Measurements from ENCODE around the gene TRPM8. TPM values are rescaled to one million over a fixed set of nuclear protein-coding genes. Genes with fewer than 3 reads are reported as not detected.

The TRPM8 gene
- total RNA-seq, 4 donors from 2014 or later, result 1.7 TPM; not detected in 3

DNA sequence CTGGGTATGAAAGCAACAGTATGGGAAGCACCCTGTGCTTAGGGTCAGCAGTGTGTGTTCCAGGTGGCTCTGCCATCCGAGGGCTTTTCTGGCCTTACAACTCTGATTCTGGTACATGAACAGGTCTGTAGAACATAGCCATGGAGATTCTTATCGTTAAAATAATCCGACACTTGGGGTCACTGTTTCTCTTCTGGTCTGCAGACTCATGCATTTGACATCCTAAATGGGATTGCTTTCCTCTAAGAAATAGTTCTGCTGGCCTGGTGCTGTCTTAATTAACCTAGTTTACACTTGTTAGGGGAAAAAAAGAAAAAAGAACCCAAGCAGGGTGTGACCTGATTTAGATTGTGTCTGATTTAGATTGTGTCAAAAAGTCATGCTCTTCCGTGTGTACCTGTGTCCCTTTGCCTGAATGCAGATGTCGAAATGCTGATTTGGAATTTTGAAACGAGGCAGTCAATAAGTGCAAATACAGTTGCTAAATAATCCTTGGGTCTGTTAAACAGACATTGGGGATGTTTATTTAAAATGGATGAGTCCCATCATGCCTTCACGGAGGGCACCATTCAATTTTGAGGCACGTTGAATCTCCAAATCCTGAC, 59.6 kb downstream of the TRPM8 start:
- TF ChIP-seq, protein P1, sequence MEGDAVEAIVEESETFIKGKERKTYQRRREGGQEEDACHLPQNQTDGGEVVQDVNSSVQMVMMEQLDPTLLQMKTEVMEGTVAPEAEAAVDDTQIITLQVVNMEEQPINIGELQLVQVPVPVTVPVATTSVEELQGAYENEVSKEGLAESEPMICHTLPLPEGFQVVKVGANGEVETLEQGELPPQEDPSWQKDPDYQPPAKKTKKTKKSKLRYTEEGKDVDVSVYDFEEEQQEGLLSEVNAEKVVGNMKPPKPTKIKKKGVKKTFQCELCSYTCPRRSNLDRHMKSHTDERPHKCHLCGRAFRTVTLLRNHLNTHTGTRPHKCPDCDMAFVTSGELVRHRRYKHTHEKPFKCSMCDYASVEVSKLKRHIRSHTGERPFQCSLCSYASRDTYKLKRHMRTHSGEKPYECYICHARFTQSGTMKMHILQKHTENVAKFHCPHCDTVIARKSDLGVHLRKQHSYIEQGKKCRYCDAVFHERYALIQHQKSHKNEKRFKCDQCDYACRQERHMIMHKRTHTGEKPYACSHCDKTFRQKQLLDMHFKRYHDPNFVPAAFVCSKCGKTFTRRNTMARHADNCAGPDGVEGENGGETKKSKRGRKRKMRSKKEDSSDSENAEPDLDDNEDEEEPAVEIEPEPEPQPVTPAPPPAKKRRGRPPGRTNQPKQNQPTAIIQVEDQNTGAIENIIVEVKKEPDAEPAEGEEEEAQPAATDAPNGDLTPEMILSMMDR (IDR thresholded peaks at IDR 0.05; ENCODE audit: low read depth), result no peak

GRCh38 chr2:233977296-233977837, 60.2 kb downstream of the TRPM8 start:
- TF ChIP-seq, protein P1 (IDR thresholded peaks at IDR 0.05; ENCODE audit: low read depth), result no peak

- TF ChIP-seq, protein P1 (IDR thresholded peaks at IDR 0.05; ENCODE audit: low read depth), result no peak
These were observed 62.6 kb downstream of the TRPM8 start for GRCh38 chr2:233979748-233980147.

DNA sequence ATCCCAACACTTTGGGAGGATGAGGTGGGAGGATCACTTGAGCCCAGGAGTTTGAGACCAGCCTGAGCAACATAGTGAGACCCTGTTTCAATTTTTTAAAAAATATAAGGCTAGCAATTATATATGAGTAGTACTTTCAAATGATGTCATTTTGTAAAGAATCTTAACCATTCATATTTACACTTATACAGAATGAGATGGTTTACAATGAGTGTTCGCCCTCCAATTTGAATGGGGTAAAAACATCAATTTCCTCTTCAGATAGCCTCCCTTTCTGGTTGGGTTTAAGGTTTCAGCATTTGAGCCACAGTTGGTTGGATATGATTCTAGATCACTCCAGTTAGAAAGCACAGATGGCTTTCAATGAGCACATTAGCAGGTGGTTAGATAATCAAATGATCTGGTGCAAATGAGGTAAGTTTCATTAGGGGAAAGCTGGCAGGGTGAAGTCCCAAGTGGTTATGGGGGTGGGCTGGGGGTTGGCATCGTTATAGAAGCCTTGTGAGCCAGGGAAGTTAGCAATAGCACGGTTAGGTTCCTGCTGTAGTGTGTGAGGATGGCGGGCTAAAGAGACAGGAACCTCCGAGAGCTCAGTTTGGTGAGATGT, 63.9 kb downstream of the TRPM8 start:
- TF ChIP-seq, protein P1 (IDR thresholded peaks at IDR 0.05; ENCODE audit: low read depth), result no peak

GRCh38 chr2:233981574-233982420, 64.6 kb downstream of the TRPM8 start:
- TF ChIP-seq, protein P1 (IDR thresholded peaks at IDR 0.05; ENCODE audit: low read depth), result no peak

DNA sequence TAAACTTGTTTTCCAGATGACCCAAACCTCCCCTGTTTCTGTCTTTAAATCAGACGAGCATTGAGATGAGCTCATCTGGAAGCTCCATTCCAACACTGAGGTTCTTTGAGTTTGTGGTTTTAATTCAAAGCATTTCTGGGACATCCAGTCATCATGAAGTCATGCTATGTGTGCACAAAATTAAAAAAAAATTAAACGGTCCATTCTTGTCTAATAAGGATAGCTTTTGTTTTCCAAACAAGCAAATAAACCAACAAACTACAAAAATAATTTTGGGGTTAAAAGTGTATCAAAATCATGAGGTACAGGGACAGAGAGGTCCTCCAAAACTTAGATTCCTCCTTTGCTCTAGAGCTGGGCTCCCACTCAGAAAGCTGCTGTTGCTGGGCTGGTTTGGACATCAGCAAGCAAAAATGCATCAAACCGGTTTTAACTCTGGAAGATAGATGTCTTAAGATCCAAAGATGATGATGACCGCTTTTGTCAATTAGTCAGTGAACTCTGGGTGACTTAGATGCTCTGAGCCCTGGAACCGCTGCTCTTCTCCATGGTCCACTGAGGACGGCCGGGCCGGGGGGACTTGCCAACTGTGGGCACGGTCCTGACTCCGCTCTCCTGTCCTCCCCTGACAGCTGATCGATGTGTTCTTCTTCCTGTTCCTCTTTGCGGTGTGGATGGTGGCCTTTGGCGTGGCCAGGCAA, 65.4 kb downstream of the TRPM8 start:
- TF ChIP-seq, protein P1 (IDR thresholded peaks at IDR 0.05; ENCODE audit: low read depth), result no peak
